HG02852 (cell line): Measurements from ENCODE around the gene EHD1.

Experiments
- ATAC-seq: cut with Tn5 transposase; IDR thresholded peaks from one replicate; pipeline ENCODE4 v1.9.1; 2021; ENCODE audit warnings: mild to moderate bottlenecking, moderate library complexity; ENCODE audit not compliant: unreplicated experiment

Gene EHD1

DNA sequence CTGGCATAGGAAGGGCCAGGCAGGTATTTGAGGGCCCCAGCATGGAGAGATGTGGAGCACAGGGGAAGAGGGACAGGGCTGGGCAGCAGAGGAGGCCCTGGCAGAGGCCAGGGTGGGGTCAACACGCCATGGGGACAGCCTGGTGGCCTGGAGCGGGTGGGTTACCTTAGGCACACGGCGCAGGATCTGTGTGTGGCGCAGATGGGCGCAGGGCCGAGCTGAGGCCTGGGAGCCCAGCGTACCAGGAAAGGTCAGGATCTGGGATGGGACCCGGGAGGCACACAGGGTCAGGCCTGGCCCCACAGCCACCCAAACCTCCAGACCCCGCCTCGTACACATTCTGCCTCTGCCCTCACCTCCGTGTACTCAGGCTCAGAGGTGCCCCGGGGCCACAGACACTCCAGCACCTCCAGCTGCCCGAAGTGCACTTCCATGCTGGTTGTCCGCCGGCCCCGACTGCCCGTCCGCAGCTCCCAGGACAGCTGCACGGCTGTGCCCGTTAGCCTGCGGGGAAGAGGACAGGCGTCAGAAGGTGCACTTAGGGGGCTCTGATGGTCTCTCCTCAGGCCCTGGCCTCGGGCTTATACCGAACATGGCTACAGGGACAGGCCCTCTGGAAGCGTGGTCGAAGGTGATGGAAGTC, 32.2 kb upstream of the EHD1 start:
- ATAC-seq: no peak

- no peak for ATAC-seq
Observed at GRCh38 chr11:64909653-64910343, 31.4 kb upstream of the EHD1 start.

- no peak for ATAC-seq
Observed at GRCh38 chr11:64908766-64909165, 30.3 kb upstream of the EHD1 start.

- ATAC-seq: no peak
Observed at GRCh38 chr11:64906314-64906635, 27.9 kb upstream of the EHD1 start.

- no peak for ATAC-seq
Observed at GRCh38 chr11:64905516-64906313, 27.3 kb upstream of the EHD1 start.

- ATAC-seq: no peak
Observed at GRCh38 chr11:64903291-64903833, 24.9 kb upstream of the EHD1 start.

DNA sequence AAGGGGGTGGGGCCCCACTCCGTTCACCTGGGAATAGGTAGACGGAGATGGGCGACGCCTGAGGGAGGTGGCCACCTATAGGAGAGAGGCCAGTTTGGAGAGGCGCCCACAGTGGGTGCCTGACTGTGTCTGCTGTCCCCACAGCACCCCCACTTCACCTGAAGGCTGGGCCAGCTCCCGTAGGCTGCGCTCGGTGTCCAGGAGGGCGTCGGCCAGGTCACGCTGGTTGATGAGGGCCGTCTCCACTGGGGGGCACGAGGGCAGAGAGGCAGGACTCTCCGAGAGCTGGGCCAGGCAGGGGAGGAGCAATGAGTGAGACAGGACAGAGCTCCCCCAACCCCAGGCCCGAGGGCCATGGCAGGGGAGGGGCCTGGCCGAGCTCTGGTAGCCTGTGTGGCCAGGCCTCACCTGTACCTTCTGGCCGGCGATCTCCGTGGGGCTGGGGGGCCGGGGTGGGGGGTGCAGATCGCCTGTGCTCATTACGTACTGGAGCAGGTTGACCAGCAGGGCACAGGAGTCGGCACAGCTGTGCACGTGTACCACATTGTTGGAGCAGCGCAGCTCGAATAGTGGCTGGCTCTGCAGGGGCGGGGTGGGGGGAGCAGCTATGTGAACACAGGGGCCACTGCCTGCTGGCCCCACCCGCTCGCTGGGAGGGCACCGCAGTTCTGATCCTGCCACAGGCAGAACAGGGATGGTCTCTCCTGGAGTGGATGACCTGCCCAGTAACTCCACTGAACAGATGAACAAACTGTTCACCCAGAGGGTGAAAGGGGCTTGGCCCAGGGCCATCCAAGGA, 23.9 kb upstream of the EHD1 start:
- no peak for ATAC-seq

GRCh38 chr11:64900774-64901173, 22.4 kb upstream of the EHD1 start:
- no peak for ATAC-seq

- ATAC-seq: no peak
Observed at GRCh38 chr11:64900263-64900678, 21.9 kb upstream of the EHD1 start.

GRCh38 chr11:64898541-64898940, 20.1 kb upstream of the EHD1 start:
- no peak for ATAC-seq

GRCh38 chr11:64898076-64898445, 19.6 kb upstream of the EHD1 start:
- no peak for ATAC-seq

GRCh38 chr11:64897381-64898075, 19.1 kb upstream of the EHD1 start:
- no peak for ATAC-seq

DNA sequence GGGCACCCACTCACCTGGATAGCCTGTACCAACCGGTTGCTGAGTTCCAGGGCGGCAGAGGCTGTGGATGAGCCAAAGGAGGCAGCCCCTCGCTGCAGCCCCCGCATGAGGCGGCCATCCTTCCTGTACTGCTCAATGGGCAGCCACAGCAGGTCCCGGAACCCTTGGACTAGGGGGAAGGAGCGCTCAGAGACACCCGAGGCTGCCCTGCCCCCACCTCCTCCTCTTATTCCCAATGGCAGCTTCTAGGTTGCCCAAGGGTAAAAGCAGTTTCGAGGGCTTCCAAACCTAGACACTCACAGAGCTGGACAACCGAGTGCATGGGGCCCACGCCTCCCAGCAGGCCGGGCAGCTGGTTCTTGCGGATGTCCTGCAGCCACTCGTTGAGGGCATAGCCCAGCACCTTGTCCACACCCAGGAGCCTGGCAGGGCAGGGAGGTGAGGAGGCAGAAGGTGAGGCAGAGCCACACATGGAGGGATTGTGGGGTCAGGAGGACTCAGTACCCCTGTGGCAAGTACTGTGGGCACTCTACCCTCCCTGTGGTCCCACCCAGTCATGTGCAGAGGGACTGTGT, 18.1 kb upstream of the EHD1 start:
- ATAC-seq: no peak

- ATAC-seq: no peak
Observed at GRCh38 chr11:64894812-64895452, 16.5 kb upstream of the EHD1 start.

DNA sequence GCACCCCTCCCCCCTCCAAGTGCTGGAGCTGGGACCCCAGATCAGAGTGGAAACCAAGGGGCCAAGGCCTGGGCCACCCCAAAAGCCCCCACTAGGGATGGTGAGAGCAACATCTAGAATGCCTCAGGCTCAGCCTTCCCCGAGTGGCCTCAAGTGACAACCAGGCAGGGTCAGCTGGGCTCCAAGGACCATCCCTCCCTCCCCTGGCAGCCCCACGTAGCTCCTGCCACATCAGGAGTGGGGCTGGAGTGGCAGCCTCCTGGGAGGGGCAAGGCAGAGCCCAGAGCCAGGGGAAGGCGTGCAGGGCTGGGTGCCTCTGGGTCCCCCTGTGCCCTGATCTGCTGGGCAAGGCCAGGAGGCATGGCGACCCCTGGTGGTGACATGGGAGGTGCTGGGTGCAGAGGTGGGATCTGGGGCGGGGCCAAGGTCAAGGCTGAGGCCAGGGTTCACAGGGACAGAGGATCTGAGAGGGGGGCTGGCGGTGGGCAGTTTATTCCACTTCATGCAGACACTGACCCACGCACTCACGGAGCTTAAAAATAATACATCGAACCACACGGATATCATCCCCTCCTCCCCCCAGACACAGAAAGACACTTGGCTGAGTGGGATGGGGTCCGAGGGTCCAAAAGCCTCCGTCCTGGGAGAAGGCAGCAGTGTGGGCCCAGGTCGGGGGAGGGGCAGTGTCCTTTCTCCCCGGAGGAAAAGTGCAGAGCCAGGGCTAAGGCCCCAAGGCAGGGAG, 15.8 kb upstream of the EHD1 start:
- peak; percentile 48 for ATAC-seq

GRCh38 chr11:64893194-64894069, 15.0 kb upstream of the EHD1 start:
- ATAC-seq: no peak

DNA sequence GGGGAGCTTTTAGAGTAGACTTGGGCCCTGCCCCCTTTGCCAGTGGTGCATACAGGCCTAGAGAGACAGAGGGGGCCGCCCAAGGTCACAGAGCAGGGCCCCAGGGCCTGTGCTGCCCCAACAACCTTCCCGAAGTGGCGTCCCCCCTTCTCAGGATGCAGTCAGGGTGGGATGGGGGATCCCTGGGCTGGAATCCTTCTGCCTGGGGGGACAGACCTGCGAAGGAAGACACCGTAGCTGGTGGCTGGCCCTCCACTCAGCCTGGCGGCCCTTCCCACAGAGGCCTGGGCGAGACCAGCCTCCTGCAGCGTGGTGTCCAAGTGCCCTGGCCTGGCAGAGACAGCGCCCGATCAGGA, 14.4 kb upstream of the EHD1 start:
- no peak for ATAC-seq

- ATAC-seq: no peak
Observed at GRCh38 chr11:64892411-64892831, 14.0 kb upstream of the EHD1 start.
